Stimulated activated naive CD4-positive, alpha-beta T cell (primary cell): Measurements from ENCODE around the gene SLC36A2.
A peak's percentile ranks its signal among the peaks of the same experiment; 100 is the strongest.
"Not testable (repeated sequence)": the region's sequence is repeated elsewhere in the genome, so short reads cannot be mapped to it uniquely, and the experiment has no call there.

Experiments
- DNase-seq, 6 experiments: peaks; one replicate each; lab custom pipeline; 2025; lab: John Stamatoyannopoulos, UW

The SLC36A2 gene

GRCh38 chr5:151326266-151326665, 21.1 kb downstream of the SLC36A2 start:
- DNase-seq = no peak

- no peak for DNase-seq
These were observed 26.9 kb downstream of the SLC36A2 start for GRCh38 chr5:151320481-151320880.

GRCh38 chr5:151318850-151319732, 28.3 kb downstream of the SLC36A2 start:
- DNase-seq = no peak

GRCh38 chr5:151317871-151318270, 29.5 kb downstream of the SLC36A2 start:
- no peak for DNase-seq

GRCh38 chr5:151315998-151316597, 31.3 kb downstream of the SLC36A2 start:
- peak in 4 of 6 experiments; percentile 2 to 11 (median 2) for DNase-seq

- DNase-seq = no peak
These were observed 34.0 kb downstream of the SLC36A2 start for GRCh38 chr5:151313357-151313756.

GRCh38 chr5:151312756-151313324, 34.5 kb downstream of the SLC36A2 start:
- no peak for DNase-seq

GRCh38 chr5:151310932-151311331, 36.4 kb downstream of the SLC36A2 start:
- no peak for DNase-seq

GRCh38 chr5:151309821-151310220, 37.5 kb downstream of the SLC36A2 start:
- DNase-seq = not testable (repeated sequence)

GRCh38 chr5:151309266-151309665, 38.1 kb downstream of the SLC36A2 start:
- DNase-seq = not testable (repeated sequence)

GRCh38 chr5:151303666-151304065, 43.7 kb downstream of the SLC36A2 start, which contains the start of gene SLC36A3:
TSS of gene SLC36A3 (minus strand) at chr5:151303766. CDS start at chr5:151303354, 412 bp downstream.
- no peak for DNase-seq

GRCh38 chr5:151298063-151298855, 49.1 kb downstream of the SLC36A2 start:
- DNase-seq = peak in 1 of 6 experiments; percentile 13

GRCh38 chr5:151296974-151297373, 50.4 kb downstream of the SLC36A2 start:
- no peak for DNase-seq

- no peak for DNase-seq
These were observed 50.9 kb downstream of the SLC36A2 start for GRCh38 chr5:151296478-151296830.

GRCh38 chr5:151295791-151296477, 51.4 kb downstream of the SLC36A2 start:
- no peak for DNase-seq

- DNase-seq = no peak
These were observed 52.2 kb downstream of the SLC36A2 start for GRCh38 chr5:151295138-151295537.

GRCh38 chr5:151293624-151294023, 53.7 kb downstream of the SLC36A2 start:
- no peak for DNase-seq

- no peak for DNase-seq
These were observed 59.2 kb downstream of the SLC36A2 start for GRCh38 chr5:151288180-151288579.

GRCh38 chr5:151286246-151286645, 61.1 kb downstream of the SLC36A2 start:
- DNase-seq = no peak

- no peak for DNase-seq
These were observed 61.7 kb downstream of the SLC36A2 start for GRCh38 chr5:151285683-151286082.

- DNase-seq = no peak
These were observed 62.9 kb downstream of the SLC36A2 start for GRCh38 chr5:151284392-151284967.
